NCI-H2029 (cell line): ENCODE measurements around the gene NPAS3.

Source experiments
- DNase-seq: peaks from one replicate; lab custom pipeline; 2025; lab: John Stamatoyannopoulos, UW

NPAS3 gene

GRCh38 chr14:33756833-33757232, 818.2 kb downstream of the NPAS3 start:
- no peak for DNase-seq

GRCh38 chr14:33758547-33758946, 819.9 kb downstream of the NPAS3 start:
- no peak for DNase-seq

DNA sequence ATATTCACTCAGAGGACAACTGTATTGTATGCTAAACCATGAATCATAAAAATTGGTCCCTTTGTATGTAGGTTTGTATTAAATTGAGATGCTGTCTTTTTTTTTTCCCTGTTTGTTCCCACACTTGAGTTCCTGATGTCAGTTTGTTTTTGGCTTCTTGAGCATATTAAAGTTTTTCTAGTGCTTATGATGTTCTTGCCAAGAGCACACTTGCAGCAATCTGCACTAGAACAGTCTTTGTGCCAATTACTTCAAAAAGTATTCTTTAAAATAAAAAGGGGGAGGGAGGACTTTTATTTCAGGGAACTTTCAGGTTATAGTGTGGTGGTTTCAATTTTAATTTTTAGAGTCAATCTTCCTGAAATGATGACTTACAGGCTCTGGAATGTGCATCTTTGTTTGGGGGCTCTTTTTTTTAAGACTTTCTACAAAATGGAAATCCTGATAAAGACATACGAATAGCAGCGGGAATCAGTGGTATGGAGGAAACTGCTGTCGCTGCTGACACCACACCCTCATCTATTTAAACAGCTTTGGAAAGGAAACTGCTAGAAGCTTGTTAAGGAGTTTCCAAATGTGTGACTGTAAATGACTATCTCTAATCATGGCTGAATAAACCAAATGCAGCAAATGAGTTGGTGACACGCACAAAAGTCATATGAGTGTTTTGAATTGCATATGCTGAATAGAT, 823.6 kb downstream of the NPAS3 start:
- DNase-seq, result no peak

- no peak for DNase-seq
Measured at GRCh38 chr14:33764876-33765650, 826.4 kb downstream of the NPAS3 start.

GRCh38 chr14:33767586-33768457, 829.1 kb downstream of the NPAS3 start:
- DNase-seq, result no peak

GRCh38 chr14:33768458-33768830, 829.8 kb downstream of the NPAS3 start:
- no peak for DNase-seq

DNA sequence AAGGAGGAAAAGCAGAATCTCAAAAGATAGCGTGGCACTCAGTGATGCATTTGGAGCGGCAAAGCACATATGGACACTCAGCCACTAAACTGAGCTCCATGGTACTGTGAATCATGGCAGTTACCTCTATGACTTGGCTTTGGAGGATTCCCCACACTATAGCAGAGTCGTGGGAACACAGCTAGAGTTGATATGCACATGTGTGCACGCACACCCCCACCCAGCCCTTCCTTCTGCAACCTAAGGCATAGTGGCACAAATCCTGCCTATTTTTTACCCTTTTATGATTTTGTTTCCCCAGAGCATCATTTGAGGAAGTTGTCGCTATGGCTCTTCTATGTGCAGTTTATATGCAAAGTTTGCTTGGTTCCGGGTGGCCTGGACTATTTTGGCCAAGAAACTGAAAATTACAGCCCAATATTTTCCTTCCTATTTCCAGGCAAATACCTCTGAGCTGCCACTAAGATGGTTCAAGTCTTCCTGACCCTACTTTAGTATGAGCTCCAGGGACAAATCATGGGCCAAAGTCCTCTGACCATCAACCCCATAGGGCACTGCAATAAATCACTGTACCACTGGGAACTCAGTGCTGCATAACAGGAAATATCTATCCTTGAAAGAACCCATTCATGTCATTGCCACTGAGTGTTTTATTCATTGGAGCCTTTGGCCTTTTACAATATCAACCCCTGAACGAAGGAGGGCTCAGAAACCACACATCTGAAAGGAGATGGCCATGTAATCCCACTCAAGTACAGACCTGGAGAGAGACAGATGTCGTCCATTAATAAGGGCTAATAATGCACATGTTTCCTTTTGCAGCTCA, 834.7 kb downstream of the NPAS3 start:
- DNase-seq, result no peak

DNA sequence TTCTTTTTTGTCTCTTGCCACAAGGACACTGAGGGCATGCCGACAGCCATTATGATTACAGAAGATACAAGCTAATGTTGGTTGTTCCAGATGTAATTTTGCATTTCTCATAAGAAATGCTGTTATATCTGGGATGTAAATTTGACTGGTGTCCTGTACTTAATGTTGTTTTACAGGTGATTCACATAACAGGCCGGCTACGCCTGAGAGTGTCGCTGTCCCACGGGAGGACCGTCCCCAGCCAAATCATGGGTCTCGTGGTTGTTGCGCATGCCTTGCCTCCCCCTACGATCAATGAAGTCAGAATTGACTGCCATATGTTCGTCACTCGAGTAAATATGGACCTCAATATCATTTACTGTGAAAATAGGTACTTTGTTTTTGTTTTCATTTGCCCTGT, 835.5 kb downstream of the NPAS3 start:
- DNase-seq, result no peak

DNA sequence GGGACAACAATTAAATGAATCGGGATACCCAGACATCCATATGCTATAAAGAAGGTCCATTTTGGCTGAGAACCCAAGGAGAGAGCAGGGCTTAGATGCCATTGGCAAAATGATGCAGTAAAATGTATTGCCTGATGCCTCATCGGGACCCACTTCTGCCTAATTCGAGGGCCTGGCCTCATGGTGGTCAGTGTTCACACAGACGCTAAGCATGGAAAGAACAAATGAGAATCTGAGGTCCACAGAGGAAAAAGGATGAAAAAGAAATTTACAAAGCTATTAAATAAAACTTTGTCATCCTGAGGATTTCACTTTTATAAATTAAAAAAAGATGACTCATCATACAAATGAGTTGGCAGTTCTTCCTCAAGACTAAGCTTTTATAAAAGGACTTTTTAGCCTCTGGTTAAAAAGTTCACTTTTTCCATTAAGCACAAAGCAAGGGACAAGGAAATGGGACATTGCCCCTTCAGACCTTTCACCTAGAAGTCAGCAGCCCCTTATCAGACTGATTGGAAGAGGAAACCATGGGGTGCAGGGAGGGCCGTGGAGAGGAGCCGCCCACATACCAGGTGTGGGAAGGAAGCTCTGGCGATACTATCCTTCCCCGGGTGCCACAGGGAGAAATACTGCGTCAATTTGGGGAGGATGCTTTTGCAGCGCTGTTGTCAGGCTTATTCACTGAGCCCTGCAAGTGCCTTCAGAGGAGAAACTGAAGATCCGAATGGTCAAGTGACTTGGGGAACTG, 836.2 kb downstream of the NPAS3 start:
- no peak for DNase-seq

- no peak for DNase-seq
Measured at GRCh38 chr14:33776871-33777270, 838.2 kb downstream of the NPAS3 start.

DNA sequence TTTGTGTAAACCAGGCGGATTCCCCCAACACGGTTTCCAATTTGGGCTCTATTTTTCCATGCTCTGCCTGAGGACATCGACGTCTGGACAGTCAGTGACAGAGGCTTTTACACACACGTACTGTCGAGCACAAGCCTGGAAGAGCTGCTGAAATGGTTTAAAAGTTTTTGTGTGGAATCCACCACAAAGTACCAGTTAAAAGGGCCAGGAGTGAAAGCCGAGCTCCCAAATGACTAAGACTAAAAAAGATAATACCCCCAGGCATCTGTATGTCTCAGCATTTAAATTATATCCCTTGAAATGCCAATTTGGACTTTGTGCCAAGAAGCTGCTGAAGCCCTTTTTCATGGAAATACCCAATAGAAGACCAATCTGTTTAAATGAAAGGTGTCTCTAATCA, 839.0 kb downstream of the NPAS3 start:
- DNase-seq, result no peak

- DNase-seq, result no peak
Measured at GRCh38 chr14:33780035-33780434, 841.4 kb downstream of the NPAS3 start.

- no peak for DNase-seq
Measured at GRCh38 chr14:33781236-33781635, 842.6 kb downstream of the NPAS3 start.

GRCh38 chr14:33782923-33783322, 844.2 kb downstream of the NPAS3 start:
- DNase-seq, result no peak

DNA sequence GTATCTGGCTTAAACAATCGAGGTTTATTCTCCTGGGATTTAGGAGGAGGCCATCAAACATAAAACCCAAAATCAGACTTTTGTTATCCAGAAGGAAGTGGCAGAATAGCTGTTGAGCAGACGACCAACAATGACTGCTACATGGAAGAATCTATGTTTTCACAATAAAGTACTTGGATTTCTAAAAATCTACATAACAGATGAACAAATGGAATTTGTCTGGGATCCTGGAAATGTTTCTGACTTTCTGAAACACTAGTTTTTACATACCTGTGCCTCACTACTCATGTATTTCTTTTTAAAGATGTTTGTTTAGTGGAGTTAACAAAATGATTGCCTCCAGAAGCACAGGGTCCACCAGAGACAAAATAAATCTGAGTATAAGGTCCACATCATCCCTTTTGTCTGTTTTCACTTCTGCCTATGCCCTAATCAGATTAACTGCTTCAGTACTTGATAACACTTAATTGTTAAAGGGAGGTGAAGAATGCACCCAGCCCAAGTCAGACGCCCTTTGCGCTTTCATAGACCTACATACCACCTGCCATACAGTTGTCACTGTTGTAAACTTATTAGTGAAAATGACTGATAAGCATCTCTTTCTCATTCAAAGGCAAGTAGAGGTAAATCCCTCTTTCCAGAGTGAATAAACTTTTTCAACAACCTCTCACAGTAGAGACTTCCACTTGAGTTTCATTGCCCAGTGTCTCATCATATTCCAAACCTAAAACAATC, 847.6 kb downstream of the NPAS3 start:
- DNase-seq, result no peak

- DNase-seq, result peak; percentile 80
Measured at GRCh38 chr14:33788161-33788560, 849.5 kb downstream of the NPAS3 start.

DNA sequence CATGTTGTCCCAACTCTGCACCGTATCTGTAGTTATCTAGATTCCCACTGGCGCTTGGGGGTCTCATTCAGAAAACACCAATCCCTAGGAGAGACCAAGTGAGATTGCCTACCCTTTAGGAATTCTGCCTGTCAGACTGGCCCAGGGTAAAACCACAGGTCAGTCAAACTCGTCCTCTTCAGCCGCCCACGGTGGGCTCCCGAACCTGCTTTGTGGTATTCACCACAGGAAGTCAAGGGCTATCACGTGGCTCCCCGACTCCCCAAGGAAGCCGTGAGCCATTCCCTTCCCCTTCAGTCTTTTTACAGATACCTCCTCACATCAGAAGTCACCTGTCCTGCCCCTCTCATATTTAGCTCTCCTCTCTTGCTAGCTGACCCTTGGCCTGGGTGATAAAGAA, 852.3 kb downstream of the NPAS3 start:
- DNase-seq, result no peak

DNA sequence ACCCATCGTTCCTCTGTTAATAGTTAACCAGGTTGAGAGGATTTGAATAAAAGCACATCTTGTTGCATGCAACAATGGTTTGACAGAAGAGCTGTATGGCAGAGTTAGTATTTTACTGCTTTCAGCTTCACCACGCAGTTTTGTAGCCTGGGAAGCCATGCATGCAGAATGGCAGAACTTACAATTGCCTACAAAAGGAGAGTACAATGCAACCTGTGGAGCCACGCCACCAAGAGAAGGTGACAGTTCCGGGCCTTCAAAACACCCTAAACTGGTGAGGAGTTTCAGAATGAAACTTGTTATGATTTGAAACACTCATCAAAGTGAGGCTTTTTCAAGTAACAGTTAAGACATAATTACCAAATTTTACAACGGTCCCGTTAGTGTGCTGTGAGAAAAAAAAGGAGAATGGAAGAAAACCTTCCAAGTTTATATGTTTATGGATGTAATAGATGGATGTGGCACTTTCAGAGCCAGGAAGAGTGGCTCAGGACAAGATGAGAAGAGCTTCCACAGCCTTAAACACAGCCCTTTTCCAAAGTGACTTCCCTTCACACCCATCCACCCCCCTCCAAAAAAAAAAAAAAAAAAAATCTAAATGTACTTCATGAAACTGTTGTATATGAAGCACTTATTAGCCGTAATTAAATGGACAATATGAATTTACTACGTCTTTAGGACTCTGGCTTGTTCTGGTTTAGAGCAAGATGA, 853.5 kb downstream of the NPAS3 start:
- DNase-seq, result no peak

DNA sequence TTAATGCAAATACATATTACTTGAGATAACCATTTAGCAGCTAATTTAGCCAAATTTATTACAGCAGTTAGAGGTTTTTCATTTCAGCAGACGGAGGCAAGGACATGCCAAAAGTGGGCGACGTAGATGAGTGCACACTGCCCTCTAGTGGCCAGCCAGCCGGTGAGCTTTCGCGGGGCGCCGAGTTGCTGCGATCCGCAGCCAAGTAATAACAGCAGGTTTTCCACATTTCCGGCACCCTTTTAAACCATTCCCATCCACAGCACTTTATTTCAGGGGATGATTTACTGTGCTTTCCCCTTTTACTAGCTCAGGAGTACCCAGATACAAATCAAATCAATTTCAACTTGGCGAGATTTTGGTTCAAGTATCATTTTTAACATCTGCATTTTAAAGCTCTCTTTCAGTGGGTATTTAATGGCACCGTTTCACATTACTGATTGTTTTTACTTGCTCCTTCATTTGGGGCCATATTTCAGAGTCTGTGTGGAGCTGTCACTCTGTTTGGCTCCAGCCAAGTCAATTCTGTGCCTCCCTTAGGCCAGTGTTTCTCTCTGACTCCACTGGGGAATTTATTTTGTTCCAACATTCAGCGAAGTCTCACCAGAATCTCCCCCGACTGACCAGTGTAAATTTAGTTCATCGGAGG, 854.2 kb downstream of the NPAS3 start:
- DNase-seq, result peak; percentile 99
